Stimulated activated CD8-positive, alpha-beta memory T cell treated with anti-CD3 and anti-CD28 coated beads, Interleukin-2, amount 100 ng/mL, for 1 hour (primary cell): ENCODE results near the gene BHLHA15.
"Not testable (repeated sequence)": the region's sequence is repeated elsewhere in the genome, so short reads cannot be mapped to it uniquely, and the experiment has no call there.

Experiments used
- DNase-seq, 2 donors: peaks; one replicate each; pipeline ENCODE4 v3.0.0-alpha.2; 2020; ENCODE audit warnings: low read depth in 2 of 2

The BHLHA15 gene

DNA sequence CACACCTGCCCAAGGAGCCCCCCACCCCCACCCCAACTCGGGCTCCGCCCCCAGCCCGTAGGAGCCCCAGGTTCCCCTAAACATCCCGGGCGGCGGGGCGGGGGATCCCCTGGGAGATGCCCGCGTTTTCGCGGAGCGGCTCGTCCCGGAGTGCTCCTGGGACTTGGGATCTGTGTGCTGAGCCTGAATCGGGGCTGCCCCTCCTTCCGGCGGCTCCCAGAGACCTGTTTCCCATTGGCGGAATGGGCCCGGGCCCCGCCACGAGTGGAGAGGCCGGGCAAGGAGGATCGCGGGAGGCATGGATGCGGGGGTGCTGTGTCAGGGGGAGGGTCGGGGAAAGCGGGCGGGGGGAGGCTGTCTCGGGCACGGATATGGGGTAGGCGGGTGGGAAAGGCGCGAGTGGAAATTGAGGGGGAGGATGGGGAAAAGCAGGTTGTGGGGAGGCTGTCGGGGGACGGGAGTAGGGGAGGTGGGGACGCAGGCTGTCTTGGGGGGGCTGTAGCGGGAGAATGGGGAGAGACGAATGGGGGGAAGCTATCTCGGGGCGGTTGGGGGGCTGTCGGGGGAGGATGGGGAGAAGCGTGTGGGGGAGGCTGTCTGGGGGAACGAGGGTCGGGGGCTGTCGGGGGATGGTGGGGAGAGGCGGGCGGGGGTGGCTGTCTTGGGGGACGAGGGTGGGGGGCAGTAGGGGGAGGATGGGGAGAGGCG lies 572 bp upstream of the BHLHA15 start:
- DNase-seq = no peak

DNA sequence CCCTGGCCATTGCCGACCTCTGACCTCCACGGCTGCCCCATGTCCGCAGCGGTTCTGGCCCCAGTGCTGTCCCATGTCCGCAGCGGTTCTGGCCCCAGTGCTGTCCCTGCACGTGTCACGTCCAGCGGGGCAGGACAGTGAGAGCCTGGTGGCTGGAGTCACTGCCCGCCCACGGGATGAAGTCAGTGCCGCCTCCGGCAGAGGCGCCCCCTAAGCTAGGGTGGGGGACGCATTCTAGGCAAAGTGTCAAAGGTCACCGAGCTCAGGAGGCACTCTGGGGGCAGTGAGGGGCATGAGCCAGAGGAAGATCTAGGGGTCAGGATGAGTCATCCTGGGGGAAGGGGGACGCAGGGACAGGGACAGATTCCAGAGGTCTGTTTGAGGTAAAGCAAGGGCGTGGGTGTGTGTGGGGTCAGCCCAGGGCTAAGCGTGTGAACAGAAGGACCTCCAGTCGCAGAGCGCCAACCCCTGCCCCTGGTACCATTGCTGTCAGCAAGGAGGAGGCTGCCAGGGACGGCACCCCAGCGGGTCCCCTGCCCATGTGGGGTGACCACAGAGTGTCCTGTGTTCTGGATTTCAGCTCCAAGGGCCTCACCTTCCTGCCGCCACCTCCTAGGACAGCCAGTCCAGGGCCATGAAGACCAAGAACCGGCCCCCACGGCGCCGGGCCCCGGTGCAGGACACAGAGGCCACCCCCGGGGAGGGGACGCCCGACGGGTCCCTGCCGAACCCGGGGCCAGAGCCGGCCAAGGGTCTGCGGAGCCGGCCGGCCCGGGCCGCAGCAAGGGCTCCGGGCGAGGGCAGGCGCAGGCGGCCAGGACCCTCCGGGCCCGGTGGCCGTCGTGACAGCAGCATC lies 665 bp downstream of the BHLHA15 start:
- DNase-seq = no peak

DNA sequence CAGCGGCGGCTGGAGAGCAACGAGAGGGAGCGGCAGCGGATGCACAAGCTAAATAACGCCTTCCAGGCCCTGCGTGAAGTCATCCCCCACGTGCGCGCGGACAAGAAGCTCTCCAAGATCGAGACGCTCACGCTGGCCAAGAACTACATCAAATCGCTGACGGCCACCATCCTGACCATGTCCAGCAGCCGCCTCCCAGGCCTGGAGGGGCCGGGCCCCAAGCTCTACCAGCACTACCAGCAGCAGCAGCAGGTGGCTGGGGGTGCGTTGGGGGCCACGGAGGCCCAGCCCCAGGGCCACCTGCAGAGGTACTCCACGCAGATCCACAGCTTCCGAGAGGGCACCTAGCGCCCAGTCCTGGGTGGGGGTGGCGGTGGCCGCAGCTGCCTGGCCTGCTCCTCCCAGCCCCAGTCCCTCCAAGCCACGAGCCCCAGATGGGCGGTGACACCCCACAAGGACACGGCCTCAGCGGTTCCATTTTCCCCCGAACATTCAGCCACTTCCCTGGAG lies 1.3 kb downstream of the BHLHA15 start:
- no peak for DNase-seq

DNA sequence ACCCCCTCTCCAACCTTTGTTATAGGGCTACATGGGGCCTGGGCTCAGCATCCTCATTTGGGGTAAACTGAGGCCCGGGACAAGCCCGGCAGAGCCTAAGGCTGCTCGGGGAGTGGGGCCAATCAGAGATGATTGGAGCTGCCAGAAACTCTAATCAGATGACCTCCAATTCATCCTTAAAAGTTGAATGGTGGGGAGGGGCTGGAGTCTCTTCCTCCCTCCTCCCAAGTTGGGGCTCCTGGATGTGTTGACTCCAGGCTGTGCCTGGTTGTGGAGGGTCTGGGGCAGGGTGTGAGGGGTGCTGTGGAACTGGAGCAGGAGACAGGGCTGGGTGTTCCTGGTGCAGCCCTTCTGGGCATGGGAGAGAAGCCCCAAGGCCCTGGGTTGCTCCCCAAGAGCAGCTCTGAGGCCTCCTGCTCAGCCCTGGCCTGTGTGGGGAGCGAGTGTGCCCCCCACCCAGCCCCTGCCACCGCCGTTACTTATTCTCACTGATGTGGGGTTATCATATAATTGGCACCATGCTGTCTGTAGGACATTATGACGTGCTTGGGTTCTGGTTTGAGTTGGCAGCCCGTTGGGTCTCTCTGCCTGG lies 2.2 kb downstream of the BHLHA15 start:
- DNase-seq = no peak

DNA sequence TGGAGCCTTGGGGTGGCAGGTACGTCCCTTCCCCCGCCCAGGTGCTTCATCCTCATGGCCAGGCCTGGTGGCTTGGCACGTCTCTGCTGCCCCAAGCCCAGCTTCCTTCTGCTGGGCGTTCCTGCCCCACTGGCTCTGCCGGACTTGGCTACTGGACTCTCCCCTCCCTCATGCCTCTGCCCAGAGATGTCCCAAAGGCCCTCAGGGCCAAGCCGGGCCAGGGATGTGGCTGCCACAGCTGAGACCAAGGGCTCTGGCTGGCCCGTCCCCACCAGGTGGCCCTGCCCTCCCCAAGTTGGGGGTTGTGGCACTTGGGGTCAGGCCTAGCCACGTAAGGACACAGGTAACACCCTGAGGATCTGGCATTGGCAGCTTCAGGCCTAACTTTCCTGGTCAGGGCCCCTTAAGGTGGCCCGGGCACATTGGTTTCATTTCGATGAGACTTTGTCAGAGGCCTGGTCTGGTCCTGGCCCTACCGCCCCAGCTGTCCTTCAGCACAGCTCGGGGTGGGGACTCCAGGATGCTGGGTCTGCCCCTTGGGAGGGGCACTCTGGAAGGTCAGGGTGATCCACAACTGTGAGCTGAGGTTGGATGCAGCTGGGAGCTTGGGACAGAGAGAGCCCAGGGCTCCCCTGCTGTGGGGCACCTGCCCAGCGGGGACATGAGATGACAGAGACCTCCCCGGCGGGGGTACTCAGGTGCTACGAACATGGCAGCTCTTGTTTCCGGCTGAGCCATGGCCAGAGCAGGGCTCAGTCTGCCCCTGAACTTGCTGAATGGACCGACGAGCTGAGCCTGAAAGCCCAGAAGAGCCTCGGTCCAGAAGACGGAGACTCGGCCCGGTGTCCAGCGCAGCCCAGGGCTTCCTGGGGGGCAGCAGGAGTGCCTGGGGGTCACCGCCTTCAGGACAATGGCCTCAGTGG lies 2.9 kb downstream of the BHLHA15 start:
- no peak for DNase-seq

DNA sequence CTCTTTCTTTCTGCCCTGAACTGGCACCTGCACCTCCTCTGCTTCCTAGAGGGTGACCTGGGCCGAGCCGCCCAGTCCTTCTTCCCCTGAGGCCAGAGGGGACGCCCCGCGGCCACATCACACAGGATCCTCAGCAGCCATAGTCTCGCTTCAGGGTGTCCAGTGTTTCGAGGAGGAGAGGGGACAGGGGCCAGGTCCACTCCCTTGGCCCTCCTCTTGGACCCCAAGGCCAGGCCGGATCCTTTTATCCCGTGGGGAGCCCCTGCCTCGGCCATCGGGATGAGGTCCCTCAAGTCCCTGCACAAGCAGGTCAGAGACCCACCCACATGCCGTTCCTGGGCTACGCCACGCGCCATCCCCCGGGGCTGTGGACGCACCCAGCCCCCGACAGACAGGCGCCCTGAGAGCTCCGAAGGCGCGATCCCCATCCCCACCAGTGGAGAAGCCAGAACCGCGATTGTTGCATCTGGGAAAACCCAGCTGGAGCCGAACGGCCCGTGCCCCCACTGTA lies 3.6 kb downstream of the BHLHA15 start:
- no peak for DNase-seq

DNA sequence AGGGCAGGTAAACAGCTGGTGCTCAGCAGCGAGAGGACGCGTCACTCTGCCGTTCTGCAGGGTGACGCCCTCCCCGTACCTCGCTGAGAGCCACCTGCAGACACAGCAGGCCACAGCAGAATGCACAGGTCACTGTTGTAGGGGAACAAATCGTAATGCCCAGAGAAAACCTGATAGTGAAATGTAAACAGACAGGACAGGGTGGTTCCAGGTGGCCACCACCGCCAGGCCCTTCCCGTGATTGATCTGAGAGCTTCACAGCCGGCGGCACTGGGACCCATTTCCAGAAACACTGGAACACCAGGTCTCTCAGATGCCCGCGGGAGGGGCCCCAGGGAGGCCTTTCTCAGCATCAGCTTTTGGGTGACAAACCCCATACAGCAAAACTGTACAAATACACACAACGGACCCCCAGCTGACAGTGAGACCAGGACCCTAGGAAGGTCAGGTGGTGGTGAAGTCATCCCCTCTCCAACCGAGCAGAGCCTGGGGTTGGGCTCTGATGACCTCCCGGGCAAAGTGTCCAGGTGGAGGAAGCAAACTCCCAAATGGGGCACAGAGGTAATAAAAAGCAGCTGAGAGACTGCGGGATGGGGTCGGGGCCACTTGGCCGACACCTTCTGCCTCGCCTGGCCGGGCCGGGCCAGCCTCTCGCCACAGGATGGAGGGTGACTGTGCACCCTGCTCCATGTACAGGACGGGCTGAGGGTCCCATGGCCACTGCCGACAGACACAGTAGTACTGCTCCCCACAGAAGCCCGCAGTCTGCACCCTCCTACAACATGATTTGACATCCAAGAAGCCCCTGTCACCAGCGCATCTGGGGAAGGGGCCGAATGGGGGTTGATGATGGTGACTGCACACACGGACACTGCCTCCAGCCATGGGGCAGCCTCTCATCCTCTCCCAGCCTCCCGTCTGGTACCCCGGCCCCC lies 4.6 kb downstream of the BHLHA15 start:
- no peak for DNase-seq

DNA sequence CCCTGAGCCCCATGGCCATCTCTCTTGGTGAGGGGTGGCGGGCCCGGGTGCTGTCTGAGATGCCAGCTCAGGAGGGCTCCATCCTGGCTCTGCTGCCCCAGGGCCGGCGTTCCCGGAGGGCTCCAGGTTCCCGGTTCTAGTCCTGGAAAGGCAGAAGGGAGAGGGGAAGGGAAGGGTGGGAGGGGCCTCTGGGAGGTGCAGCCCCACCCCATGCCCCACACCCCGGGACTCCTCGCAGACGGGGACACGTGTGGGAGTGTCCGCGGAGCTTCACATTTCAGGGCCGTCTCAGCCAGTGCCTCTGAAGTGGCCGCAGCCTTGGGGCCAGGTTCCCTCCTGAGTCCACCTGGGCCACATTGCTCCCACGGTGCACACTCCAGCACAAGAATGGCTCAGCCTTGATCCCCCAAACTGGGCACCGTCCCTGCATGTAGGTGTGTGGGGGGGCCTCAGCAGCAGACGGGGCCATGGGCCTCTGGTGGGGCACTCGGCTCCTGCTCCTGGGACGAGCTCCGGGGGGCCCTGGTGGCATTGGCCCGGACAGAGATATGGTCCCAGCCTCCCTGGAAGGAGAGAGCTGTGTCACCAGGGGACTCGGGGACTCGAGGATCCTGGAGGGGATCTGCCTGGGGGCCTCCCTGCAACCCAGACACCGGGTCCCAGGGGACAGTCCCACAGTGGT lies 5.8 kb downstream of the BHLHA15 start:
- no peak for DNase-seq

DNA sequence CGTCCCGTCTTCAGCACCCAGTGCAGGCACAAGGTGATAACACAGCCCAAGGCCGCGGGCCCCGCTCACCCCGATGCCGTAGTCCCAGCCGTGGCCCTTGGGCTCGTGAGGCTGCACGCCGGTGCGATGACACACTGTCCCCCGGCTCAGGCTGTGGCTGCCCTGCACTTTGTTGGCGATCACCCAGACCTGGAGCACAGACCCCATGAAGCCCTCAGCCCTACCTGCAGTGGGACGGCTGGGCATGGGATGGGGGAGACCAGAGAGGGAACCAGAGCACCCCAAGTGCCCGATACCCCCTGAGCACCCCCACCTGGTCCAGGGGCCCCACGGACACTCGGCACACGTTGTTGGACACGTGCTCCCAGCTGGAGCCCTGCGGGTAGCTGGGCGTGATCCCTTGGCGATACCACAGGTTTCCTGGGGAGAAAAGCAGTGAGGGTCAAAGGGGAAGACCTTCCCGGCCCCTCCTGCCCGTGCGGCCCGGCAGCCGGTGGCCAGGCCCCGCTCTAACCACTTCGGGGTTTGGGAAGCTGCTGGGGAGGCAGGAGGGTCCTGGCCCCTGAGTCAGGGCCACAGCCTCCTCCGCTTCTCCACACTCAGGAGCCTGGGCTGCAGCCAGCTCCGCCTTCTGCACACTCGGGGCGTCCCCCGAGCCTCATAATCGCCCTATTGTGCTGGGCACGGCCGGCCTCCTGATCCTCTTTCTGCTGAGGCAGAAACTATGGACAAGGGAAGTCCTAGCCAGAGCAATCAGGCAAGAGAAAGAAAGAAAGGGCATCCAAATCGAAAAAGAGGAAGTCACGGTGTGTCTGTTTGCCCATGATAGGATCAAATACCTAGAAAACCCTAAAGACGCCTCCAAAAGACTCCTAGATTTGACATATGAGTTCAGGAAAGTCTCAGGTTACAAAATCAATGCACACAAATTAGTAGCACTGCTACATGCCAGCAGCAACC lies 6.7 kb downstream of the BHLHA15 start:
- no peak for DNase-seq

DNA sequence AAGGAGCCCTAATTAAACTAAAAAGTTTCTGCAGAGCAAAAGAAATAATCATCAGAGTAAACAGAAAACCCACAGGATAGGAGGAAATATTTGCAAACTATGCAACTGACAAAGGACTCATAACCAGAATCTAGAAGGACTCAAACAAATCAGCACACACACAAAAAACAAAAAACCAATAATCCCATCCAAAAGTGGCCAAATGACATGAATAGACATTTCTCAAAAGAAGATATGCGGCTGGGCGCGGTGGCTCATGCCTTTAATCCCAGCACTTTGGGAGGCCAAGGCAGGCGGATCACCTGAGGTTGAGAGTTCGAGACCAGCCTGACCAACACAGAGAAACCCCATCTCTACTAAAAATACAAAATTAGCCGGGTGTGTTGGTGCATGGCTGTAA lies 8.1 kb downstream of the BHLHA15 start:
- not testable (repeated sequence) for DNase-seq

DNA sequence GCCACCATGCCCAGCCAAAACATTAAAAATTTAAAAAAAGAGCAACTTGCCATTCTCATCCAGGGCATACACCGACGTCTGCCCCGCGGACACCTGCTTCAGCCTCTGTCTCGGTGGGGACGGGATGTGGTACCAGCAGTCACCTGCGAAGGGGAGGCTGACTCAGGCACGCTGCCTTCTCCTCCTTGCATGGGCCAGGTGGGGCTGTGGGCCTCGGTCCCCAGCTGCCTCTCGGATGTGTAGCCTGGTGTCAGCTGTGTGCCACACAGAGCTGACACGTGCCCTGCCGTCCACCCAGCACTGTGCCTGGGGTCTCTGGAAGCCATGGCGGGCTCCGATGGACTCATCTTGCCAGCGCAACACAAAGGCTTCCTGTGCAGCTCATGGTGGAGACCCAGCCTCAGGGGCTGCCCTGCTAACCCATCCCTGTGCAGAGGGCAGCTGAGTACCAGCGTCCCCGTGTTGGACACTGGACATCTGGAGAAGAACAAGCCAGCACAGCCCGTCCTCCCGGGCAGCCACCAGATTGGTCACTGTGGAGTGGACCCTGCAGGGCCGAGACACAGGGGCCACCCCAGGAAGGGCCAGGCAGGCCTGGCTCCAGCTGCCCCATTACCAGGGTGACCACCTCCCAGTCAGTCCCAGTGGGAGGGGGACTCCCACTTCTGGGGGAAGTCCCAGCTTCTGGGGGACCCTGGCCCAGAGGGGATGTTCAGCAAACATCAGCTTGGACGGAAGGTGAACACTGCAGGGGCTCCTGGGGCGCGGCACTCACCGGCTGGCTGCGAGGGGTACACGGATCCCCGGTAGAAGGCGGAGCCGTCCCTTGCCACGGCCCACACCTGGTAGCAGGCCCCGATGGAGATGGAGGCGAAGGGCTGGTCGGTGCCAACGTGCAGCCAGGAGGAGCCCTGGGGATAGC lies 10.6 kb downstream of the BHLHA15 start:
- DNase-seq = no peak

DNA sequence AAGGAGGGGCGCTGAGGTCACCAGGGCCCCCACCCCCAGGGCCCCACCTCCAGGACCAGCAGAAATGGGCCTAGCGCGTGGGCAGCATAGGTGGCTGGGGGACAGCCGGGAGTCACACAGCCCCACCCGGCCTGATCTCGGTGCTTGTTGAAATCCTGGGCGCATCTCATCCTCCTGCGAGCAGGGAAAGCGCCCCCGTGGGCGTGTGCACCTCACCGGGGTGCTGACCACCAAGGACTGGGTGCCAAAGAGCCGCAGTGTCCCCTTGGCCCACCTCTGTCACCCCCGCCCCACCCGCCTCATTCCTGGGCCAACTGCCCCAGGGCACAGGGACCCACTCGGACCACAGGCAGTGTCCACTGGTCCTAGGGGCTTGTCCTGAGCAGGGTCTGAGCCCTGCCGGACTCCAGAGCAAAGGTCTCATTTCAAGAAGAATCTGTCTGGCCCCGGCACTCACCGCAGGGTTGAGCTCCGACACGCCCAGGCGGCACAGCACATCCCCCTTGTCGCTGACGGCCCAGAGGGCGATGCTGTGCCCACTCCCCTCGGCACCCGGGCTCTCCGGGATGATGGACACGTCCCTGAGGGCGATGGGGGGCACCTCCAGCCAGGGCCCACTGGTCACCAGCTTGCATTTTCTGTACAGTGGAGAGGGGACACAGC lies 11.4 kb downstream of the BHLHA15 start:
- DNase-seq = no peak

DNA sequence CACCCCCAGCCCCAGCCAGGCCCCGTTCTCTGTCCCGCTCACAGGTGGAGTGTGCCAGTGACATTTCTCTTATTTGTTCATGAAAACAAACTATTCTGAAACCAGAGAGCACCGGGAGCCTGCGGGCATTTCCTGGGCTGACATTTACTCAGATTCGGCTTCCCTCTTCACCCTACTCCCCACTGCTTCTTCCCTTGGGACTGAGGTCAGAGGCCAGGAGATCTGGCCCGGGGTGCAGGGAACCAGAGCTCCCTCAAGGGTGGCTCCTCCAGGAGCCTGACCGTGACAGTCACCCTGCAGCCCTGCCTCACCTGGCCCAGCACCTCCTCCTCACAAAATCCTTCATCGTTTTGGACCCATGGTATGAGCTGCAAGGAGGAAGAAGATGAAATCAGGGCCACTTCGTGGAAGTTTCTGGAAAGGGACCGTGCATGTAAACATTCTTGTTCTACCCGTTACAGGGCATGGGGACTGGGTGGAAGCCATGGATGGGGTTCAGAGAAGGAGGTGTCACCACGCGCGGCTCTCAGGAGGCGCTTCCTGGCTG lies 12.2 kb downstream of the BHLHA15 start:
- no peak for DNase-seq

DNA sequence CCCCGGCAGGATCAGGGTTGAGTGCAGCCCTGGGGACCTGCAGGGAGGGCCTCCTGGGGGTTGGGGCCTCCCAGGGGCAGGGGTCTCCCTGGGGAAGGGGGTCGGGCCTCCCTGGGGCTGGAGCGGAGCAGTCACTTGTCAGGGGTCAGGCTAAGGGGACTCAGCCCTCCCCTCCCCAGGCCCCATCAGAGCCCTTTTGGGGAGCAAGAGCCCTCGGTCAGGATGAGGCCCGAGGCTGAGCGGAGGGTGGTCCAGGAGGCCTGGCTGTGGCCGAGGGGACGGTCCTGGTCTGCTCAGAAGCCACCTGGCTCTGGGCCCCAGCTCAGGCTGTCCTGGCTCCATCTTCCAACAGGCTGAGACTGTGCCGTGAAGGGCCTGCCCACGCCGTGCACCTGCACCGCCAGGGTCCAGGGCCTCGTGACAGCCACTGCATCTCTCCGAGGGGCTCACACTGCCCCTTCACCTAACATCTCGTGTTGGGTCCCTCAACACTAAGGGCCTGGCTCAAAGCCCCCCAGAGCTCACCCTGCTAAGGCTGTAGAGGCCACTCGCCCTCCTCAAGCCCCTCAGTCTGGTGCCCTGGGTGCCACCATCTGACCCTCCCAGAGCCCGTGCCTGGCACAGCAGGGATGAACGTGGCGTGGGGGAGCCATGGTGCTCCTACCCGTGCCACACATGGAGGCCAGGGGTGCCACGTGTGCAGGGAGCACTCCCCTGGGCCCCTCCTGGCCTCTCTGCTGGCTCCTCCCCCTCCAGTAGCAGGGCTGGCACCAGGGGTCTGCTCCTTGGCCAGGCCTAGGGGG lies 12.9 kb downstream of the BHLHA15 start:
- DNase-seq = no peak

DNA sequence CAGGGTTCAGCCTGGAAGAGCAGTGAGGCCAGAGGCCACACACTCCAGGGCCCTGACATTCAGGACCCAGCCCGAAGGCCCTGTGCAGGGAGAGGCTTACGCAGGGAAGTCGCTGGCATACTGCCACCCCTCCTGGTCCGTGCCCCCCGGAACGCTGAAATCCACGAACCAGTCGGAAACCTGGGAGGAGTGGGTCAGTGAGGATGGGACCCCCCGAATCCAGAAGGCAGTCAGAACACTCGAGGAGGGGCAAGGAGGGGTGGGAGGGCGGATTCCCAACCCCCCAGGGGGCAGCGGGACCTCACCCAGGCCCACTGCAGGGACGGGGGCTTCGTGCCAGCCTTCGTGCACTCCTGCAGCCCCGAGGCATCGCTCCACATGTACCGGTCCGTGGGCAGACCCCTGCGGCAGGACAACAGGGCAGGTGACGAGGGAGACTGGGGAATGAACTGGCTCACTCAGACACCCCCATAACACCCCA lies 13.5 kb downstream of the BHLHA15 start:
- no peak for DNase-seq
